IPS-15b (cell line): ENCODE results near the gene LMF2.

Source experiments
- H3K27me3 ChIP-seq: one replicate; pipeline ENCODE4 v1.6.1; 2013; ENCODE audit warnings: low read length; ENCODE audit not compliant: control insufficient read depth, insufficient read depth
- H3K36me3 ChIP-seq: one replicate; pipeline ENCODE4 v1.6.1; 2013; ENCODE audit warnings: low read length; ENCODE audit not compliant: control insufficient read depth, insufficient read depth
- H3K4me1 ChIP-seq: one replicate; pipeline ENCODE4 v1.6.1; 2013; ENCODE audit warnings: mild to moderate bottlenecking, low read length; ENCODE audit not compliant: control insufficient read depth, insufficient read depth
- H3K4me3 ChIP-seq: one replicate; pipeline ENCODE4 v1.5.1; 2013; ENCODE audit warnings: low read depth, low read length
- H3K9ac ChIP-seq: one replicate; pipeline ENCODE4 v1.6.1; 2013; ENCODE audit warnings: low read depth, mild to moderate bottlenecking, low read length
- H3K9me3 ChIP-seq: one replicate; pipeline ENCODE4 v1.6.1; 2013; ENCODE audit warnings: mild to moderate bottlenecking, low read length; ENCODE audit not compliant: control insufficient read depth, insufficient read depth

The LMF2 gene

GRCh38 chr22:50461979-50462540, 45.4 kb downstream of the LMF2 start:
- Histone ChIP-seq H3K27me3 (no peaks in the 10 kb centered on the region), H3K36me3 (peaks cover 90% of the 10 kb centered on the region), H3K9ac (no peak overlapping the region), H3K9me3 (no peaks in the 10 kb centered on the region), H3K4me3 (no peak overlapping the region), H3K4me1 (no peaks in the 10 kb centered on the region)

- Histone ChIP-seq H3K27me3 (no peaks in the 10 kb centered on the region), H3K9ac (no peak overlapping the region), H3K4me3 (no peak overlapping the region), H3K9me3 (no peaks in the 10 kb centered on the region), H3K36me3 (peaks cover 90% of the 10 kb centered on the region), H3K4me1 (no peaks in the 10 kb centered on the region)
These were observed 46.0 kb downstream of the LMF2 start for GRCh38 chr22:50461536-50461935.

- Histone ChIP-seq H3K9ac (no peak overlapping the region), H3K9me3 (no peaks in the 10 kb centered on the region), H3K4me1 (no peaks in the 10 kb centered on the region), H3K4me3 (no peak overlapping the region), H3K36me3 (peaks cover 87% of the 10 kb centered on the region), H3K27me3 (no peaks in the 10 kb centered on the region)
These were observed 46.6 kb downstream of the LMF2 start for GRCh38 chr22:50460938-50461337.

- Histone ChIP-seq H3K27me3 (no peaks in the 10 kb centered on the region), H3K4me1 (no peaks in the 10 kb centered on the region), H3K36me3 (peaks cover 87% of the 10 kb centered on the region), H3K4me3 (no peak overlapping the region), H3K9ac (no peak overlapping the region), H3K9me3 (no peaks in the 10 kb centered on the region)
These were observed 47.9 kb downstream of the LMF2 start for GRCh38 chr22:50459496-50460140.

- Histone ChIP-seq H3K9ac (no peak overlapping the region), H3K4me3 (no peak overlapping the region), H3K27me3 (no peaks in the 10 kb centered on the region), H3K4me1 (no peaks in the 10 kb centered on the region), H3K9me3 (no peaks in the 10 kb centered on the region), H3K36me3 (peaks cover 87% of the 10 kb centered on the region)
These were observed 48.5 kb downstream of the LMF2 start for GRCh38 chr22:50459016-50459415.

- no peaks in the 10 kb centered on the region for H3K27me3 ChIP-seq
- H3K9me3 ChIP-seq, result no peaks in the 10 kb centered on the region
- H3K9ac ChIP-seq, result no peak overlapping the region
- no peak overlapping the region for H3K4me3 ChIP-seq
- peaks cover 70% of the 10 kb centered on the region for H3K36me3 ChIP-seq
- H3K4me1 ChIP-seq, result no peaks in the 10 kb centered on the region
These were observed 50.9 kb downstream of the LMF2 start for GRCh38 chr22:50456466-50457234.

- peaks cover 64% of the 10 kb centered on the region for H3K36me3 ChIP-seq
- H3K9ac ChIP-seq, result no peak overlapping the region
- H3K27me3 ChIP-seq, result no peaks in the 10 kb centered on the region
- H3K9me3 ChIP-seq, result no peaks in the 10 kb centered on the region
- H3K4me3 ChIP-seq, result no peak overlapping the region
- H3K4me1 ChIP-seq, result no peaks in the 10 kb centered on the region
These were observed 51.5 kb downstream of the LMF2 start for GRCh38 chr22:50456026-50456425.

- Histone ChIP-seq H3K27me3 (no peaks in the 10 kb centered on the region), H3K9me3 (no peaks in the 10 kb centered on the region), H3K4me3 (no peak overlapping the region), H3K4me1 (no peaks in the 10 kb centered on the region), H3K9ac (no peak overlapping the region), H3K36me3 (peaks cover 56% of the 10 kb centered on the region)
These were observed 52.3 kb downstream of the LMF2 start for GRCh38 chr22:50455201-50455600.

- H3K4me1 ChIP-seq, result no peaks in the 10 kb centered on the region
- H3K9me3 ChIP-seq, result no peaks in the 10 kb centered on the region
- H3K27me3 ChIP-seq, result no peaks in the 10 kb centered on the region
- H3K4me3 ChIP-seq, result no peak overlapping the region
- H3K36me3 ChIP-seq, result peaks cover 50% of the 10 kb centered on the region
- H3K9ac ChIP-seq, result no peak overlapping the region
These were observed 52.9 kb downstream of the LMF2 start for GRCh38 chr22:50454556-50455075.
